ENCODE measurements around the gene OFD1. TPM values are rescaled to one million over a fixed set of nuclear protein-coding genes. Genes with fewer than 3 reads are reported as not detected.

Gene OFD1
- total and polyA plus RNA-seq, 11 donors, result 5.6 to 15.8 (median 8.9) TPM

- ATAC-seq (no peak), DNase-seq (no peak)
- intact Hi-C loops (cut with DNase I), result no loop called here
- H3K4me3 ChIP-seq, result no peak overlapping the region
- TF ChIP-seq POLR2A (IDR thresholded peaks at IDR 0.05) (no peak), CTCF (IDR thresholded peaks at IDR 0.05) (no peak)
- no peaks in the 10 kb centered on the region for H3K9me3 ChIP-seq
- H3K27ac ChIP-seq, result no peak overlapping the region
- no peaks in the 10 kb centered on the region for H3K4me1 ChIP-seq
- no peaks in the 10 kb centered on the region for H3K36me3 ChIP-seq
- peaks cover 0 to 24% (median 0%) of the 10 kb centered on the region in 9 donors for H3K27me3 ChIP-seq
- 23 to 50% (median 34%) methylated on average over 2 of the region's 2 CpGs for WGBS, 4 donors
Measured at GRCh38 chrX:13791559-13791958, 57.0 kb downstream of the OFD1 start.

DNA sequence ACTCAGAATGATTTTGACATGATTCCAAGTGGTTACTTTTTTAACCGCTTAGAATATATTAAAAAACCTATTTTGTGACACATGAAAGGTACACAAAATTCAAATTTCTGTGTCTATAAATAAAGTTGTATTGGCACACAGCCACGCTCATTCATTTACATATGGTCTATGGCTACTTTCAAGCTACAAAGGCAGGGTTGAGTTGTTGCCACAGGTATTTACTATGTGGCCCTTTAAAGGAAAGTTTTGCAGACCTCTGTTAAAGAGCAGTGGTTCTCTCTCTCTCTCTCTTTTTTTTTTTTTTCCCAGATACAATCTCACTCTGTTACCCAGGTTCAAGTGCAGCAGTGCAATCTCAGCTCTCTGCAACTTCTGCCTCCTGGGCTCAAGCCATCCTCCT is 59.3 kb downstream of the OFD1 start:
- H3K27ac ChIP-seq, result no peak overlapping the region
- DNase-seq (no peak), ATAC-seq (no peak)
- TF ChIP-seq POLR2A (IDR thresholded peaks at IDR 0.05) (no peak), CTCF (IDR thresholded peaks at IDR 0.05) (no peak)
- H3K9me3 ChIP-seq, result no peaks in the 10 kb centered on the region
- peaks cover 0 to 24% (median 0%) of the 10 kb centered on the region in 9 donors for H3K27me3 ChIP-seq
- 77 to 84% (median 81%) methylated on average over 2 of the region's 2 CpGs for WGBS, 4 donors
- intact Hi-C loops (cut with DNase I), result no loop called here
- H3K36me3 ChIP-seq, result no peaks in the 10 kb centered on the region
- H3K4me3 ChIP-seq, result no peak overlapping the region
- no peaks in the 10 kb centered on the region for H3K4me1 ChIP-seq

- Histone ChIP-seq H3K4me3 (no peak overlapping the region), H3K36me3 (no peaks in the 10 kb centered on the region), H3K27me3 (peaks cover 0 to 24% (median 0%) of the 10 kb centered on the region in 9 donors), H3K4me1 (no peaks in the 10 kb centered on the region), H3K9me3 (peaks cover 0 to under 1% (median 0%) of the 10 kb centered on the region in 12 donors), H3K27ac (no peak overlapping the region)
- 89 to 95% (median 91%) methylated on average over 10 of the region's 10 CpGs for WGBS, 4 donors
- TF ChIP-seq POLR2A (IDR thresholded peaks at IDR 0.05), result no peak
- TF ChIP-seq CTCF (IDR thresholded peaks at IDR 0.05), result no peak
- no peak for DNase-seq
- ATAC-seq, result no peak
- intact Hi-C loops (cut with DNase I), result no loop called here
Measured at GRCh38 chrX:13794417-13794816, 59.9 kb downstream of the OFD1 start.

DNA sequence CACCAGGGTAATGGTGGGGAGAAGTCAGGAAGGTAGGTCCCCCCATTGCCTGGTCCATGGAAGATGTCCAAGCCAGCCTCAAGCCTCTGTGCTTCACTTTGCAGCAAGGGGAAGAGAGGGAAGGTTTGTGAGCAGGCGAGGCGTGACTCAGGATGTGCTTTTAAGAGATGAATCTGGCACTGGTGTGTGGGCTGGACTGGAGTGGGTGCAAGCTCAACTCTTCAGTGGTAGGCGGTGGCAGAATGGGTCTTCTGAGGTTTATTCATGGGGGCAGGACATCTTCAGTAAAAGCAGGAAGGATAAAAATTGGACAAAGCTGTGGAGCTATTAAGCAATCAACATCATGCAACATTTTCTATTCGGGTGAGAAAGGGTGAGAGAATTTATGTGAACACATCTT is 63.0 kb downstream of the OFD1 start:
- ATAC-seq (no peak), DNase-seq (no peak)
- H3K4me1 ChIP-seq, result no peaks in the 10 kb centered on the region
- no peak overlapping the region for H3K4me3 ChIP-seq
- H3K9me3 ChIP-seq, result peaks cover 0 to 9% (median 0%) of the 10 kb centered on the region in 12 donors
- TF ChIP-seq CTCF (IDR thresholded peaks at IDR 0.05) (no peak), POLR2A (IDR thresholded peaks at IDR 0.05) (no peak)
- intact Hi-C loops (cut with DNase I), result no loop called here
- H3K36me3 ChIP-seq, result no peaks in the 10 kb centered on the region
- peaks cover 0 to 20% (median 0%) of the 10 kb centered on the region in 9 donors for H3K27me3 ChIP-seq
- 90 to 93% (median 92%) methylated on average over 4 of the region's 4 CpGs for WGBS, 4 donors
- H3K27ac ChIP-seq, result no peak overlapping the region

Data from heart left ventricle (tissue), 16 donors.